IMR-90 (cell line): ENCODE measurements around the gene EFHD1. TPM values are rescaled to one million over a fixed set of nuclear protein-coding genes. Genes with fewer than 3 reads are reported as not detected.
A peak's percentile ranks its signal among the peaks of the same experiment; 100 is the strongest.

Source experiments
- ATAC-seq: fragments of 200-7000 bp; cut with Tn5 transposase; 2 replicates; pipeline ENCODE4 v1.9.1; 2020; ENCODE audit warnings: low read depth, mild to moderate bottlenecking, moderate library complexity
- BruUV-seq: library from RNA; stranded (reverse); fragments of 400-500 nt; replicated peaks from 2 replicates; lab custom pipeline; 2021; lab: Mats Ljungman, UMichigan
- CTCF ChIA-PET: fragments of 300-600 bp; formaldehyde crosslinking; extraction: SDS; loops from one replicate; lab custom pipeline; 2021; ENCODE audit warnings: antibody characterized with exemption; lab: Yijun Ruan, JAX
- POLR2A ChIA-PET: fragments of 300-600 bp; sonication (Branson Sonifier 250); formaldehyde crosslinking; loops from one replicate; lab custom pipeline; 2022; ENCODE audit warnings: antibody characterized with exemption; ENCODE audit not compliant: unreplicated experiment; lab: Charles Lee
- DNase-seq: peaks from one replicate; pipeline ENCODE4 v3.0.0; 2013
- H2AFZ ChIP-seq: replicated peaks from 2 replicates; pipeline ENCODE3; 2013; ENCODE audit warnings: low read length, mild to moderate bottlenecking; ENCODE audit not compliant: poor library complexity
- H2AK5ac ChIP-seq: 2 replicates; pipeline ENCODE4 v1.6.1; 2013; ENCODE audit warnings: low read depth, low read length, inconsistent platforms
- H2AK9ac ChIP-seq: replicated peaks from 2 replicates; pipeline ENCODE3; 2013; ENCODE audit warnings: mild to moderate bottlenecking, low read depth, low read length, moderate library complexity; ENCODE audit not compliant: poor library complexity
- H2BK120ac ChIP-seq: 2 replicates; pipeline ENCODE4 v1.6.1; 2013; ENCODE audit warnings: low read depth, low read length, inconsistent platforms
- H2BK15ac ChIP-seq: 3 replicates; pipeline ENCODE4 v1.6.1; 2013; ENCODE audit warnings: low read depth, low read length, inconsistent platforms
- H2BK20ac ChIP-seq: 2 replicates; pipeline ENCODE4 v1.6.1; 2013; ENCODE audit warnings: low read depth, mild to moderate bottlenecking, inconsistent platforms, low read length, moderate library complexity
- H2BK5ac ChIP-seq: 2 replicates; pipeline ENCODE4 v1.6.1; 2013; ENCODE audit warnings: mild to moderate bottlenecking, low read depth, low read length, inconsistent platforms; ENCODE audit not compliant: poor library complexity, severe bottlenecking
- H3K14ac ChIP-seq: replicated peaks from 2 replicates; pipeline ENCODE4 v1.6.1; 2013; ENCODE audit warnings: low read depth, low read length, inconsistent platforms
- H3K18ac ChIP-seq: 2 replicates; pipeline ENCODE4 v1.6.1; 2013; ENCODE audit warnings: low read depth, low read length, control low read depth
- H3K23ac ChIP-seq: 2 replicates; pipeline ENCODE4 v1.6.1; 2013; ENCODE audit warnings: low read depth, low read length, inconsistent platforms
- H3K27ac ChIP-seq: 2 replicates; pipeline ENCODE4 v1.5.1; 2013; ENCODE audit warnings: mild to moderate bottlenecking, control low read depth, low read length; ENCODE audit not compliant: insufficient read depth
- H3K27me3 ChIP-seq: 2 replicates; pipeline ENCODE4 v1.6.1; 2013; ENCODE audit warnings: low read length; ENCODE audit not compliant: control insufficient read depth, insufficient read depth
- H3K36me3 ChIP-seq: 2 replicates; pipeline ENCODE4 v1.6.1; 2013; ENCODE audit warnings: low read length, mixed read lengths; ENCODE audit not compliant: control insufficient read depth, insufficient read depth
- H3K4ac ChIP-seq: 2 replicates; pipeline ENCODE4 v1.6.1; 2013; ENCODE audit warnings: low read depth, low read length, inconsistent platforms
- H3K4me1 ChIP-seq: 2 replicates; pipeline ENCODE4 v1.6.1; 2013; ENCODE audit warnings: low read length, mixed read lengths; ENCODE audit not compliant: control insufficient read depth, insufficient read depth
- H3K4me2 ChIP-seq: 2 replicates; pipeline ENCODE4 v1.6.1; 2013; ENCODE audit warnings: low read depth, mild to moderate bottlenecking, control low read depth, low read length, moderate library complexity
- H3K4me3 ChIP-seq: 2 replicates; pipeline ENCODE4 v1.5.1; 2013; ENCODE audit warnings: low read depth, mild to moderate bottlenecking, control low read depth, low read length, moderate library complexity; ENCODE audit not compliant: insufficient read depth
- H3K56ac ChIP-seq: 2 replicates; pipeline ENCODE4 v1.6.1; 2013; ENCODE audit warnings: low read length, inconsistent platforms; ENCODE audit not compliant: insufficient read depth; ENCODE audit errors: extremely low read depth
- H3K79me1 ChIP-seq, 2 experiments: 2 replicates each; pipeline ENCODE4 v1.6.1; 2013; ENCODE audit warnings: low read length in 2 of 2, inconsistent platforms in 1 of 2, low read depth in 1 of 2
- H3K9ac ChIP-seq: 2 replicates; pipeline ENCODE4 v1.6.1; 2013; ENCODE audit warnings: low read depth, low read length, control low read depth
- H3K9me1 ChIP-seq: 2 replicates; pipeline ENCODE4 v1.6.1; 2013; ENCODE audit warnings: low read length, inconsistent platforms; ENCODE audit not compliant: insufficient read depth
- H3K9me3 ChIP-seq: 2 replicates; pipeline ENCODE4 v1.6.1; 2013; ENCODE audit warnings: low read length; ENCODE audit not compliant: control insufficient read depth, insufficient read depth
- H4K20me1 ChIP-seq: 2 replicates; pipeline ENCODE4 v1.6.1; 2013; ENCODE audit warnings: low read length, inconsistent platforms; ENCODE audit not compliant: insufficient read depth
- H4K5ac ChIP-seq: 2 replicates; pipeline ENCODE4 v1.6.1; 2013; ENCODE audit warnings: mild to moderate bottlenecking, low read depth, low read length, control low read depth
- H4K8ac ChIP-seq, 2 experiments: 2 replicates each; pipeline ENCODE4 v1.6.1; 2013; ENCODE audit warnings: low read depth in 2 of 2, low read length in 2 of 2, control low read depth in 1 of 2, inconsistent platforms in 1 of 2
- H4K91ac ChIP-seq: 2 replicates; pipeline ENCODE4 v1.6.1; 2013; ENCODE audit warnings: low read depth, low read length, inconsistent platforms; ENCODE audit not compliant: insufficient read depth
- BHLHE40 ChIP-seq: fragments of 150-350 bp; IDR thresholded peaks from 2 replicates; pipeline ENCODE4 v1.6.1; 2016; ENCODE audit warnings: mild to moderate bottlenecking, low read depth, low read length
- CEBPB ChIP-seq: IDR thresholded peaks from 2 replicates; pipeline ENCODE4 v1.6.1; 2012; ENCODE audit warnings: low read depth, low read length, improper control_type of control experiment
- CHD1 ChIP-seq: IDR thresholded peaks from 2 replicates; pipeline ENCODE4 v1.6.1; 2012; ENCODE audit warnings: low read depth, low read length, improper control_type of control experiment
- CTCF ChIP-seq: conservative IDR thresholded peaks from 2 replicates; pipeline ENCODE4 v1.5.1; 2012; ENCODE audit warnings: mild to moderate bottlenecking, low read depth, low read length, improper control_type of control experiment
- ELK1 ChIP-seq: fragments of 150-350 bp; IDR thresholded peaks from 2 replicates; pipeline ENCODE4 v1.6.1; 2016; ENCODE audit warnings: low read depth, mild to moderate bottlenecking, low read length, moderate library complexity, borderline replicate concordance
- FOS ChIP-seq: fragments of 150-350 bp; IDR thresholded peaks from 2 replicates; pipeline ENCODE4 v1.6.1; 2016; ENCODE audit warnings: low read depth, low read length
- MAFK ChIP-seq: IDR thresholded peaks from 2 replicates; pipeline ENCODE4 v1.6.1; 2012; ENCODE audit warnings: low read depth, low read length, improper control_type of control experiment
- MAZ ChIP-seq: IDR thresholded peaks from 2 replicates; pipeline ENCODE4 v1.6.1; 2012; ENCODE audit warnings: low read depth, mild to moderate bottlenecking, low read length, improper control_type of control experiment, moderate library complexity, borderline replicate concordance
- MXI1 ChIP-seq: IDR thresholded peaks from 2 replicates; pipeline ENCODE4 v1.6.1; 2012; ENCODE audit warnings: low read depth, mild to moderate bottlenecking, low read length, moderate library complexity, borderline replicate concordance
- NFE2L2 ChIP-seq: fragments of 150-350 bp; IDR thresholded peaks from 2 replicates; pipeline ENCODE4 v1.6.1; 2016; ENCODE audit warnings: low read depth, mild to moderate bottlenecking, low read length
- POLR2A ChIP-seq: IDR thresholded peaks from 2 replicates; pipeline ENCODE4 v1.6.1; 2012; ENCODE audit warnings: mild to moderate bottlenecking, low read depth, low read length
- RAD21 ChIP-seq: IDR thresholded peaks from 2 replicates; pipeline ENCODE4 v1.6.1; 2012; ENCODE audit warnings: low read length, improper control_type of control experiment
- RCOR1 ChIP-seq: IDR thresholded peaks from 2 replicates; pipeline ENCODE4 v1.6.1; 2012; ENCODE audit warnings: mild to moderate bottlenecking, low read length, improper control_type of control experiment; ENCODE audit not compliant: insufficient replicate concordance
- RFX5 ChIP-seq: IDR thresholded peaks from 2 replicates; pipeline ENCODE4 v1.8.0; 2012; ENCODE audit warnings: low read depth, mild to moderate bottlenecking, low read length, moderate library complexity
- SMC3 ChIP-seq: fragments of 150-350 bp; IDR thresholded peaks from 2 replicates; pipeline ENCODE4 v1.6.1; 2016; ENCODE audit warnings: low read depth, mild to moderate bottlenecking, antibody characterized with exemption, low read length, moderate library complexity
- USF2 ChIP-seq: fragments of 150-350 bp; IDR thresholded peaks from 2 replicates; pipeline ENCODE4 v1.6.1; 2017; ENCODE audit warnings: mild to moderate bottlenecking, antibody characterized with exemption, low read length, low read depth
- WGBS, 2 experiments: methylation state at CpG; one replicate each; pipeline versions ENCODE4 v1.1.5 to v1.1.7; 2013; ENCODE audit warnings: missing lambda C conversion rate in 2 of 2; ENCODE audit not compliant: insufficient read length in 1 of 2; ENCODE audit errors: extremely low coverage in 2 of 2; 5-methylcytosine and 5-hydroxymethylcytosine counted together
- dilution Hi-C: fragments of 300-500 bp; cut with HindIII; formaldehyde crosslinking; loops from one replicate; pipeline ENCODE4 v1.14.3; 2018; ENCODE audit warnings: low sequenced_read_pairs; ENCODE audit not compliant: unreplicated experiment
- in situ Hi-C: fragments of 300-500 bp; cut with MboI; formaldehyde crosslinking; loops from 3 replicates; pipeline ENCODE4 v1.14.3; 2019; ENCODE audit warnings: low sequenced_read_pairs, inconsistent platforms, mixed read lengths
- intact Hi-C: fragments of 100-400 bp; cut with micrococcal nuclease; formaldehyde crosslinking; loops from 2 replicates; pipeline ENCODE4 v1.10.0; 2022
- polyA plus RNA-seq, 3 experiments: library from polyadenylated mRNA; depleted of rRNA; stranded (reverse); fragments of >200 nt; gene quantifications; 2 replicates each; pipeline ENCODE4 v1.2.3, GENCODE V29; 2012; ENCODE audit warnings: low replicate concordance in 1 of 3
- total RNA-seq: library from RNA; depleted of rRNA; stranded (reverse); fragments of >200 nt; gene quantifications from 2 replicates; pipeline ENCODE4 v1.2.3, GENCODE V29; 2012

The EFHD1 gene
- total and polyA plus RNA-seq, 2 of the 4 experiments (the other 2 are of a cell fraction), result 0.27 TPM; not detected in 1

- dilution Hi-C loops, result no loop called here
Observed at GRCh38 chr2:232699110-232699509, 65.7 kb downstream of the EFHD1 start.

More at GRCh38 chr2:232699110-232699509, 65.7 kb downstream of the EFHD1 start:
- TF ChIP-seq POLR2A, result no peak
- TF ChIP-seq BHLHE40, result no peak
- no peak for TF ChIP-seq FOS
- no peak for TF ChIP-seq RAD21
- no peak for TF ChIP-seq RFX5
- no peak for TF ChIP-seq USF2
- TF ChIP-seq MXI1, result no peak
- no peak for TF ChIP-seq SMC3
- TF ChIP-seq RCOR1, result no peak
- no peak for TF ChIP-seq NFE2L2
- TF ChIP-seq CEBPB, result no peak
- no peak for TF ChIP-seq MAFK
- no peak for TF ChIP-seq CTCF
- TF ChIP-seq CHD1, result no peak
- TF ChIP-seq MAZ, result no peak
- TF ChIP-seq ELK1, result no peak
- WGBS, 2 experiments, result no CpG with 5 or more reads among the region's 2 CpGs
- H3K9ac ChIP-seq, result no peak overlapping the region
- no peak overlapping the region for H2BK5ac ChIP-seq
- in situ Hi-C loops, result no loop called here
- H3K14ac ChIP-seq, result peak overlapping the region; percentile 31; the same call in 1 of the 2 replicates
- no peak overlapping the region for H4K8ac ChIP-seq
- BruUV-seq, result no TSS peak
- H3K23ac ChIP-seq, result peak overlapping the region; percentile 68; the same call in 1 of the 2 replicates
- no peak overlapping the region for H2BK120ac ChIP-seq
- H4K5ac ChIP-seq, result no peak overlapping the region
- ChIA-PET POLR2A (no interaction called here), CTCF (no interaction called here)
- no peak overlapping the region for H3K18ac ChIP-seq
- no peak overlapping the region for H3K4me3 ChIP-seq
- peaks cover 6% of the 10 kb centered on the region for H3K4me1 ChIP-seq
- intact Hi-C loops, result loop anchor here (2.0 kb wide), 1 partner anchor 552 kb away; the partner anchor contains the start of gene ATG16L1
- H3K36me3 ChIP-seq, result peaks cover 6% of the 10 kb centered on the region; the same call in 1 of the 2 replicates
- ATAC-seq (no peak), DNase-seq (no peak)
- peak overlapping the region; percentile 99; the same call in 1 of the 2 replicates for H3K4me2 ChIP-seq
- H2BK15ac ChIP-seq, result no peak overlapping the region
- H2AK9ac ChIP-seq, result peak overlapping the region; percentile 67
- no peak overlapping the region for H2AFZ ChIP-seq
- no peak overlapping the region for H2BK20ac ChIP-seq
- H3K9me3 ChIP-seq, result no peaks in the 10 kb centered on the region
- no peaks in the 10 kb centered on the region for H3K27me3 ChIP-seq
- no peak overlapping the region for H2AK5ac ChIP-seq
- H3K4ac ChIP-seq, result no peak overlapping the region
- H3K79me1 ChIP-seq, result peaks cover 9 to 45% of the 10 kb centered on the region in 2 experiments
- H4K91ac ChIP-seq, result no peak overlapping the region
- H3K27ac ChIP-seq, result no peak overlapping the region
- peaks cover 29% of the 10 kb centered on the region for H4K20me1 ChIP-seq
- H3K9me1 ChIP-seq, result 0 out of 2 replicates have a peak, but pooled peaks cover 2% of the 10 kb centered on the region
- H3K56ac ChIP-seq, result no peak overlapping the region
